NCI-H226 (cell line): ENCODE data around the gene HECTD1.
"Not testable (repeated sequence)": the region's sequence is repeated elsewhere in the genome, so short reads cannot be mapped to it uniquely, and the experiment has no call there.

Experiments
- DNase-seq: peaks from one replicate; pipeline ENCODE4 v3.0.0-alpha.2; 2015

The HECTD1 gene

DNA sequence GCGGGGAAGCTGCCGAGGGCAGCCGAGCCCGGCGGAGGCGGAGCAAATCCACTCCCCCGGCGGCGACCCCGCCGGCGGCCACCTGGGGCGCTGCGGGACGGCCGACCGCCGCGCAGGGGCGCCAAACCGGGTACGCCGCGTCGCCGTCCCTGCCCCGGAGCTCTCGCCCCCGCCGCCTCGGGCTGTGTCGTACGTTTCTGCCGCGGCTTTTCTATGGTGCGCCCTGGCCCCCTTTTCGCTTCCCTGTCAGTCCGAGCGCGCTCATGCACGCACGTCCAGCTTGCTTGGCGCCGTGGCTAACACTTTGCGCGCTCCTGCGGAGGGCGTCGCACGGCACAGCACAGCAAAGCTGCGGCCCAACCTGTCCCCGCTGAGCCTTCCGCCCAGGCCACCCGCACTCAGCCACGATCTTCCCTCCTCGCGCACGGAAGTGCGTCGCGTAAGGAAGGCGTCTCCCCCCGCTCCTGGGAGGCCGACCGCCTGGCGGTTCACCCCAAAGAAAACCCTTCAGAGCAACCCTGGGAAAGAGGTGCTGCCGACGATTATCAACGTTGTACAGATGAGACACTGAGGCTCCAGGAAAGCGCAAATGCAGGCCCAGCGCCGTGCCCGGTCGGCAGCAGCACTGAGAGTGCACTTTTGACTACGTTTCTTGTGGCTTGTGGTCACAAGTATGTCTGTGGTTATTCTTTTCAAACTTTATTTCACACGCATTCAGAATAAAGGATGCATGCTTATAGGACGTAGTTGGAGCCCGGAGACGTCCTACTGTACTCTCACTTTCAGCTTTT is at the start of gene HECTD1:
TSS of gene HECTD1 (minus strand) at position 39 of the 791 bp plus-strand sequence. CDS start 1,857 bp downstream, outside the sequence.
- DNase-seq = peak; percentile 58

DNA sequence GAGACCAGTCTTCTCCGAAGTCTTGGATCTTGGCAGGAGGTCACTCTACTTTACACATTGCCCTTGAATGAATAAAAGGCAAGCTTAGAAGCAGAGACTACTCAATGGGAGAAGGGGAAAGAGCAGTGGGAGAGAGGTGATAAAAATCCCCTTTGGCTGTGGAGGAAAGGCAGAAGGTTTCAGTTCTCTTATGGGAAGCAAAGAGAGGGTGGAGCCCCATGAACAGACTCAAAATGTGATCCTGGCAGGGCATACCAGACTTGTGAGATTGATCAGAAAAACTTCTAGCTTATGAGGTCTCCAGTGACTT is 49.6 kb upstream of the HECTD1 start:
- DNase-seq = no peak

DNA sequence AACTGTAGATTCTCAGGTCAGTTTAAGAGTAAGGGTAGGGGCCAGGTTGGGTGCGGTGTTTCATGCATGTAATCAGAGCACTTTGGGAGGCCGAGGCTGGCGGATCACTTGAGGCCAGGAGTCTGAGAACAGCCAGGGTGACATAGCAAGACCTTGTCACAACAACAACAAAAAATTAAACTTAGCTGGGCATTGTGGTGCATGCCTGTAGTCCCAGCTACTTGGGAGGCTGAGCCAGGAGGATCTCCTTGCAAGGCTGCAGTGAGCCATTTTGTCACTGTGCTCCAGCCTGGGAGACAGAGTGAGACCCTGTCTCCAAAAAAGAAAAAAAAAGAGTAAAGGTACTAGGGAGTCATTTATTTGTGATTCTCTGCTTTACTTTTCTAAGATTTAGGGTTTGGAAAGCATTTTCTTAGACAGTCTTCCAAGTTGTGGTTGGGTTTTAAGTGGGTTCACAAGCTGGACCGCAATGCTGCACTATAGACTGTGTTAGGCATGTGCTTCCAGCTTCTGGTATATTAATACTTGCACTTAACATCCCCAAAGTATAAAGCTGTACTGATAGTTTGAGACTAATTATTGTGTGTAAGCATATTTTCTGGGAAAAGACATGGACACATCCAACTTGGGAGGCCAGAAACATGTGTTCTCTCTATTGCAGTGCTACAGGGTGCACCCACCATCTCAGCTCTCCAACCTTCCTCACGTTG is 49.1 kb upstream of the HECTD1 start:
- no peak for DNase-seq

DNA sequence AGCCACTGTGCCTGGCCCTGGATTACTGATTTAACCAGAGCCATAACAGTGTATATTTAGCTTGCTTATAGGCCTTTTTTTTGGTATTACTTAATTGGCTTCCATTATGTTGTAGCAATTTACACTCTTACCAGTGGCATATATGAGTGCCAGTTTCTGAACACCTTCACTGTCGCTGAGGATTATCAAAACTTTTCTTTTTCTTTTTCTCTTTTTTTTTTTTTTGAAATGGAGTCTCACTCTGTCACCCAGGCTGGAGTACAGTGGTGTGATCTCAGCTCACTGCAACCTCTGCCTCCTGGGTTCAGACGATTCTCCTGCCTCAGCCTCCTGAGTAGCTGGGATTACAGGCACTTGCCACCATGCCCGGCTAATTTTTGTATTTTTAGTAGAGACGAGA is 48.3 kb upstream of the HECTD1 start:
- DNase-seq = not testable (repeated sequence)

DNA sequence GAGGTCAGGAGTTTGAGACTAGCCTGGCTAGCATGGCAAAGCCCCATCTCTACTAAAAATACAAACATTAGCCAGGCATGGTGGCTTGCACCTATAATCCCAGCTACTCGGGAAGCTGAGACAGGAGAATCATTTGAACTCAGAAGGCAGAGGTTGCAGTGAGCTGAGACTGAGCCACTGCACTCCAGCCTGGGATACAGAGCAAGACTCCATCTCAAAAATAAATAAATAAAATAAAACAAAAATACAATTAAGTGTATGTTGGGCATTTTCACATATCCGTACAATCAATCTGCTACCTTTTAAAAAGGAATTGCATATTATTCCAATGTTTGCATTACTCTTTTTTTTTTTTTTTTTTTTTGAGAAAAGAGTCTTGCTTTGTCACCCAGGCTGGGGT is 47.7 kb upstream of the HECTD1 start:
- no peak for DNase-seq

DNA sequence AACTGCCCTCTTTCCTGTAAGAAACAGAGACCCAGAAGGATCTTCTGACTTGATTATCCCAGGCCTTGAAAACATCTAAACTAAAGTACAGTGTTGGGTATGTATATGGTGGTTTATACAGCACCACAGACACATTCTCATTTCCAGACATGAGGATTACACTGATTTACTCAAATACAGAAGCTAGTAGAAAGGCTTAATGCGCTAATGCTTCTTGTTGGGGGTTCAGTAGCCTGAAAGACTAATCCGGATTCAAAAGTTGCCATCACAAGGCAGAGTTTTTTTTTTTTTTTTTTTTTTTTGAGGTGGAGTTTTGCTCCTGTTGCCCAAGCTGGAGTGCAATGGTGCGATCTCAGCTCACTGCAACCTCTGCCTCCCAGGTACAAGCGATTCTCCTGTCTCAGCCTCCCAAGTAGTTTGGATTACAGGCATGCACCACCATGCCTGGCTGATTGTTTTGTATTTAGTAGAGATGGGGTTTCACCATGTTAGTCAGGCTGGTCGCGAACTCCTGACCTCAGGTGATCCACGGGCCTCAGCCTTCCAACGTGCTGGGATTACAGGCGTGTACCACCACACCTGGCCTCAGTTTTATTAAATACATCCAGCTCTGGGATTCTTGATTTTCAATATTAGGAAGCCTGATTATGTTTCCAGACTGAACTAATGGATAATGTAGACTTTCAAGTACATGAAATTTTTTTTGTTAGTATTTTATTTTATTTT is 46.3 kb upstream of the HECTD1 start:
- no peak for DNase-seq

DNA sequence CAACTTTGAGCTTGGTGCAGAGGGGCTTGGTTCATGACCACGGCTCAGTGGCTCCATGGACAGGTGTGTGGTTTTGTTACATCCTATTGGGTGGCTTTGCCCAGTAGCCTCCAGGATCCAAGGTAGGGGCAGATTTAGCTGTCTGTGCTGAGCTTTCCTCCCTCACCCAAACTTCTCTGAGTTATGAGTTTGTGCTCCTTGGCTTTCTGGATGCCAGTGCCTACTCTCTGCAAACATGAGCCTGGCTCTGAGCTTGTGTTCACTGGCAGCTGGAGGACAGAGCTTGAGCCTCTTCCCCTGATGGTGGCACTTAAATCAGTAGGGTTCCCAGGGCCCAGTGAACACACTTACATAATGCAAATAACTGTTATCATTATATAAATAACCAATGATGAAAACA is 45.3 kb upstream of the HECTD1 start:
- DNase-seq = no peak

DNA sequence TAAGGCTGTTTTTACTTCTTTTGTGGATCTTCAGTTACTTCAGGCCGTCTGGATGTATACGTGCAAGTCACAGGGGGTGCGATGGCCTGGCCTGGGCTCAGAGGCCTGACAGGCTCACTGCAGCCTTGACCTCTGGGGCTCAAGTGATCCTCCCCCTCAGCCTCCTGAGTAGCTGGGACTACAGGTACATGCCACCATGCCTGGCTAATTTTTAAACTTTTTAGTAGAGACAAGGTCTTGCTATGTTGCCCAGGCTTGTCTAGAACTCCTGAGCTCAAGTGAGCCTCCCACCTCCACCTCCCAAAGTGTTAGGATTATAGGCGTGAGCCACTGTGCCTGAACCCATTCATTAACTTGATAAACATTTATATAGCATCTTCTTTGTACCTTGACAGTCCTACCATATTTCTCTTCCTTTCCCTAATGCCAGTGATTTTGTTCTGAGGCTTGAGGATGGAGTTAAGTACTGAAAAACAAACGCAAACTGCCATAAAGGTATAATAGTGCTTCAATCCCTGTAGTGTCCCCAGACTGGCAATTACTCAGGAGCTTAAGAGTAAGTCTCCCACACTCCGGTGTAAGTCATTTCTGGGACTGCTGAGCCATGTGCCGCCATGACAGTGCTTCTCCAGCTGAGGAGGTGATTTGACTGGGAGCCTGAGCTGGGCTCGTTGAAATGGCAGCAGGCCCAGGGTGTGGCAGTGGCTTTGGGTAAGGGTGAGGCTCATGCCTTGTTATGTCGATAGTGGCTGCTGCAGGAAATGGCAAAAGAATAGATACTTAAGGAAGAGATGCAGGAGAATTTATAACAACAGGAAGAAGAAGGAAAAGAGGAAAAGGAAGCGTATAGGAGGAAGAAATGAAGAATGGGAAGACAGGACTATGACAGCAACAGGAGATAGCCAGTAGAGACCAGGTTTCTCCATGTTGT is 43.7 kb upstream of the HECTD1 start:
- no peak for DNase-seq

DNA sequence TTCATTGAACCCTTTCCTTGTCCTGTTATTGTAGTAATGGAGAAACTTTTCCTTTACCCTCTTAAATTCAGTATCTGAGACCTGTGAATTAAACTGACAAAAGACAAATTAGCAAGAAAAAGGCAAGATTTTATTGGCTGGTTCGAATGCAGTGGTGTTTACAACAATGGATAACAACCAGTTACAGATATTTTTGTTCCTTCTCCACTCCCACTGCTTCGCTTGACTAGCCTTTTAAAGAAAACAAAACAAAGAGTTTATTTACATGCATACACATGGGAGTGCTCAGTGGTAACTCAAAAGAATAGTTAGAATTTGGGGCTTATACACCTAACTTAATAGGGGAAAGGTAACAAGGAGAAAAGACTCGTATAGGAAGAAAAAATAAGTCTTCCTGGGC is 37.0 kb upstream of the HECTD1 start:
- DNase-seq = no peak

DNA sequence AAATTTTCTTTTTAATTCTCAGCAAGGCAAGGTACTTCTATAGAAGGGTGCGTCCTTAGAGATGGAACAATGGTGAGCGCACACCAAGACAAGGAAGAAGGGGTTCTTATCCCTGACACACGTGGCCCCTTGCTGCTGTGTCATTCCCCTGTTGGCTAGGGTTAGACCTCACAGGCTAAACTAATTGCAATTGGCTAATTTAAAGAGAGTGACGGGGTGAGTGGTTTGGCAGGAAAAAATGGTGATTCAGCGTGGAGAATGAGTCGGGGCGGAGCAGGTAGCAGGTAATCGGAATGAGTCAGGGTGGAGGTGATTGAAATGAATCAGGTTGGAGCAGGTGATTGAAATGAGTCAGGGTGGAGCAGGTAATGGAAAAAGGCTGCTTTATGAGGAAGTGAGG is 36.3 kb upstream of the HECTD1 start:
- peak; percentile 7 for DNase-seq

DNA sequence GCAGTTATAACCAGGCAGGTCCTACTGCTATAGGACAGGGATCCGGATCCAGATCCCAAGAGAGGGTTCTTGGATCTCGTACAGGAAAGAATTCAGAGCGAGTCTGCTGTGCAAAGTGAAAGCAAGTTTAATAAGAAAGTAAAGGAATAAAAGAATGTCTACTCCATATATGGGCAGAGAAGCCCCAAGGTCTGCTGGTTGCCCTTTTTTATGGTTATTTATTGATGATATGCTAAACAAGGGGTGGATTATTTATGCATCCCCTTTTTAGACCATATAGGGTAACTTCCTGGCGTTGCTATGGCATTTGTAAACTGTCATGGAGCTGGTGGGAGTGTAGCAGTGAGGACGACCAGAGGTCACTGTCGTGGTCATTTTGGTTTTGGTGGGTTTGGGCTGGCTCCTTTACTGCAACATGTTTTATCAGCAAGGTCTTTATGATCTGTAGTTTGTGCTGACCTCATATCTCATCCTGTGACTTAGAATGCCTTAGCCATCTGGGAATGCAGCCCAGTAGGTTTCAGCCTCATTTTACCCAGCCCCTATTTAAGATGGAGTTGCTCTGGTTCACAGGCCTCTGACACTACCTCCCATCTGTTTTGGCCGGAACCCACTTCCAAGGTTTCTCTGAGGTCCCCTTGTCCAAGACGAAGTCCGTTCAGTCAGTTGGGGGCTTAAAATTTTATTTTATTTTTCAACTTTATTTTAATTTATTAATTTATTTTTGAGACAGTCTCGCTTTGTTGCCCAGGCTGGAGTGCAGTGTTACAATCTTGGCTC is 34.8 kb upstream of the HECTD1 start:
- peak; percentile 57 for DNase-seq

DNA sequence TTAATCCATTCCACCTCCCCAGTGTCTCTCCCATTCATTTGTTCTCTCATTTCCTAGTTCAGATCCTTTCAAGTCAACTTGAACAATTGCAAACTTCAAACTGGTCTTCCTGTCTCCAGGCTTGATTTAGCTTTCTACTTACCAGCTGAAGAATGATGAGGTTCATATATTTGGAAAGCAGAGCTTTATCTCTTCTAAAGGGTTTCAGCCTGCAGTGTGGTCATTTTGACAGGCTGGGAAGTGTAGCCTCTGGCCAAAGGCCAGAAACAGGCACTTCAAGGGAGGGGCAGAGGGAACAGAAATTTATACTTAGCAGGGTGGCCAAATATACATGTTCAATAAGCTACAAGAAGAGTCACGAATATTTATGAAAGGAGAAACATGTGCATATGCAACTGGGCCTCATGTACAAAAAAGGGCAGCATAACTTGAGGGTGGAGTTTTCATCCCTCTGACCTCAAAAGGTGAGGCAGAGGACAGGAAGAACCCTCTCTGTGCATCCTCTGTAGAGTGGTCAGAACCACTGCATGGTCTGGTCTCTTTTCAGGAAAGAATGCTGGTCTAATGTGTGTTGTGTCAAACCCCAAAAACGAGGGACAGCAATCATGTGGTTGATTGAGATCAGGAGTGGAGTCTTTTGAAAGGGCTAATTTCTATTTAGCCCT is 34.0 kb upstream of the HECTD1 start:
- peak; percentile 3 for DNase-seq

DNA sequence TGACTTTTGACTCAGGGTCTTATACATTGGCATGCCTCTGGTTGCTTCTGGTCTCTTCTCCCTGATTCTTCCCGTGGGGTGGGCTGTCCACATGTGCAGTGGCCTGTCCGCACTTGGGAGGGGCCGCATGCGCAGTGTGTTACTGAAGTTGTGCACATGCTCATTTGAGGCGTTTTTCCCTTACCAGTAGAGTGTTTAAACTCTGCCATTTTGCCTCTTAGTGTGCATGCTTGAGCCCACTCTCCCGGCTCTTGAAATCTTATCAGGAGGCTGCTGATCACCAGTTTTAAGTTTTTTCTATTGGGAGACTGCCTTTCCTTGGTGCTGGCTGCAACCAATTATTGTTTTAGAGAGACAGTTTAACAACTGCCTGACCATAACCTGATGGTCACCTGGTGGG is 32.1 kb upstream of the HECTD1 start:
- no peak for DNase-seq

DNA sequence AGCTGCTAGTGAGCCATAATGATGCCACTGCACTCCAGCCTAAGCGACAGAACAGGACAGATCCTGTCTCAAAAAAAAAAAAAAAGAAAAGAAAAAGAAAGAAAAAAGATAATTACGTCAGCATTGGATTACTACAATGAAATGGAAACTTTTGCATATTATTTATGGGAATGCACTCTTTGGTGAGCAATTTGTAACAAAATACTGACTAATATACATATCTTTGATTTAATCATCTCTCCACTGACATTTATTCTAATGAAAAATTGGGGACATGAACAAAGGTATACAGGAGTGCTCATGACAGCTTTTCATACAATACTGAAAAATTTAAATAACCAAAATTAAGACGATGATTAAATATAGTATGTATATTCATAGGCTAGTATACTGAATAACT is 27.9 kb upstream of the HECTD1 start:
- no peak for DNase-seq

DNA sequence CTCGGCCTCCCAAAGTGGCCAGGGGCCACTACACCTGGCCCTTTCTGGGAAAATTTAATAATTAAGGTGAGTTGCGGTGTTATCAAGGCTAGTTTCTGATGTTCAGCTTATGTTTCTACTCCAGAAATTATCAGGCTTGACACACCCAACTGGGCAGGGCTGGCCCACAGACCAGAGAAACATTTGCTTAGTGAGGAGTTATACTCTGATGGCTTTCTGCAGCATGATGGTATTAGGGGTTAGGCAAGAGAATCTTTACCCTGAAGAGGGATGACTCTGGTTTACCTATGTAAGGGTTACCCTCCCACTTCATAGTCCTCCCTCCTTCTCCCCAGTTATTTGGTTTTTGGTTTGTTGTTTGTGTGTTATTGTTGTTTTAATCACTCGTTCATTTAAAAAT is 24.5 kb upstream of the HECTD1 start:
- DNase-seq = no peak

DNA sequence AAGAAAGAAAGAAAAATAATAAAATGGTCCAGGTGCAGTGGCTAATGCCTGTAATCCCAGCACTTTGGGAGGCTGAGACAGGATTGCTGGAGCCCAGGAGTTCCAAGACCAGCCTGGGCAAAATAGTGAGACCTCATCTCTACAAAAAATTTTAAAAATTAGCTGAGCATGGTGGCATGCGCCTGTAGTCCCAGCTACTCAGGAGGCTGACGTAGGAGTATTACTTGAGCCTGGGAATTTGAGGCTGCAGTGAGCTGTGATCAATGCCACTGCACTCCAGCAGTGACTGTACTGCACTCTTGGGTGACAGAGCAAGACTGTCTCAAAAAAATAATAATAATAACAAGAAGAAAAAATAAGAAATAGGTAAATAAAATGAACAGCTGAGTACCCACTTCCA is 23.7 kb upstream of the HECTD1 start:
- DNase-seq = not testable (repeated sequence)

DNA sequence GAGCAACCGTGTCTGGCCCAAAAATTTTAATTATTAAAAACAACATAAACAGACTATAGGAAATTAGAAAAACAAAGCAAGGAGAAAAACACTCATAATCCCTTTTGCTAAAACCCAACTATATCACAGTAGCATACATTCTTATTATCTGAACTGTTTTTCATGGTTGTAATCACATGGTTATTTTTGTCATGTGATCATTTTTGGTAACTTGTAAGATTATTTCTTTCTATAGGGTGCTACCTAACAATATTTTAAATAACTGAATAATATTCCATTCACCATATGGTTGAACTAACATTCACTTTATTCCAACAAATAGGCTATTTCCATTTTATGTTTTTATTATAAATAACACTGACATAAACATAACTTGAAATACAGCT is 23.0 kb upstream of the HECTD1 start:
- DNase-seq = no peak

DNA sequence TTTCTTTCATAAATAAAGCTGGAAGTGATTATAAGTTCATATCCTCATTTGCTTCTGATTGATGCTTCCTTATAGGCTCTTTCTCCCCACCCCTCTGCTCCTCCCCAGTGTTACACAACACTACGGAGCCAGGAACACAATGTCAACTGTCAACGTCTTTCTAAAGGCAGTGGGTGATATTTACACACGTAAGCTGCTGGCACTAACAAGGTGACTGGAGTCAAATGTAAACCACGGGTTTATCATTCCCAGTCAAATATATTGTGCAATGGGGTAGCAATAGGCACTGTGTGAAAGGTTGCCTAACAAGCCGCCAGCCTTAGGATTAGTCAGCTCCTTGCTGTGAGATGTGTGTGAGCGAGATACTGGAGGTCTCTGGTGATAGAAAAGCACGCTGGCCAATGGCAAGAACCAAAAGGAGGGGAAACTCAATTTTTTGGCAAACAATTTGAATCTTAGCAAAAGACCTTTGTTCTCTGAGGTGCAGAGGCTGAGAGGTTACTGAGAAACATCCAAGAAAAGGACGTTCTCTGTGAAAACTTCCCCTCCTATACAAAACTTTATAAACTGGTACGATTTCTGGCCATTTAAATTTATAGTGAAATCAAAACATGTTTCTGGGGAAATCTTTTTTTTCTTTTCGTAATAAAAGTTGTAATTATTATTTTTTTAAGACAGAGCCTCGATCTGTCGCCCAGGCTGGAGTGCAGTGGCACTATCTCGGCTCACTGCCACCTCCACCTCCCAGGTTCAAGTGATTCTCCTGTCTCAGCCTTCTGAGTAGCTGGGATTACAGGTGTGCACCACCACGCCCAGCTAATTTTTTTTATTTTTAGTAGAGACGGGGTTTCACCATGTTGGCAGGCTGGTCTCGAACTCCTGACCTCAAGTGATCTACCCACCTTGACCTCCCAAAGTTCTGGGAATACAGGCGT is 22.3 kb upstream of the HECTD1 start:
- peak; percentile 94 for DNase-seq

DNA sequence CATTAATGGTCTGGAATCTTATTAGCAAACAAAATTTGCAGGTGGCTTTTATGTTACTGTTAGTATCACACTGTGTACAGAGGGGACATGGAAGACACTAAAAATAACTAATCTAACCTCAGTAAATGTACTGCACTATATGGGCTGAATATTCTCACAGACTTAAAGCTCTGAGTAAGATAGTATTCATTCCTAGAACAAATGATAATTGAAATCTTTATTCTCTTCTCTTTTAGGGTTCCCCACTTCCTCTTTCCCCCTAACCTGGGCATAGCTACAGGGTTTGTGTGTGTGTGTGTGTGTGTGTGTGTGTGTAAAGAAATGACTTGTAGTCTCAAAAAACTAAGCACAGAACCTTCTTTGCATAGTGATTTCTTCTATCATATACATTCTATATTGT is 21.4 kb upstream of the HECTD1 start:
- no peak for DNase-seq

DNA sequence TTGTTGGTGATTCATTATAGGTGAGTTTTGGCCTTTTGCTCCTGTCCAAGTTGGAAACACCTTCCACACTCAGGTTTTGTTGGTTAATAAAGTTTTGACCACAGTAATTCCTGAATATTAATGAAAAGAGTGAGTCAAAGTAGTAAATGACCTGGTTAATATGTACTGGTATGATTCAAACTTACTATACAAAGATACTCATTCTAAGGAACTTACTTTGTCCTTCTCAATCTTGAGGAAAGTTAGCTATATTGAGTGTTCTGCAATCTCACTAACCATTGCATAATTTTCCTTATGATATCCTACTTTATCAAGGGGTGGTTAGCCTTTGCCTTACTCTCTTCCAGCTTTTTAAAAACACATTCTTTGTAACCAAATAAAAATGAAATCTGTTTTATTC is 20.9 kb upstream of the HECTD1 start:
- DNase-seq = no peak
